Astrocyte of the spinal cord (primary cell): ENCODE measurements around the gene TSC22D2.

Experiments
- DNase-seq: peaks from one replicate; pipeline ENCODE4 v3.0.0; 2011; ENCODE audit warnings: low read depth, low spot score
- H3K4me3 ChIP-seq: 2 replicates; pipeline ENCODE4 v1.5.1; 2011; ENCODE audit warnings: low read depth, mild to moderate bottlenecking, low read length, moderate library complexity
- CTCF ChIP-seq: IDR thresholded peaks from 2 replicates; pipeline ENCODE4 v1.5.1; 2012; ENCODE audit warnings: low read depth, mild to moderate bottlenecking, low read length, inconsistent platforms
- in situ Hi-C: cut with HindIII; loops from 2 replicates; pipeline ENCODE4 v1.10.0; 2017; ENCODE audit warnings: low sequenced_read_pairs

Gene TSC22D2

GRCh38 chr3:150373234-150373875 is 34.7 kb upstream of the TSC22D2 start:
- in situ Hi-C loops, result no loop called here
- H3K4me3 ChIP-seq, result no peak overlapping the region
- no peak for DNase-seq
- no peak for TF ChIP-seq CTCF

GRCh38 chr3:150374975-150375374 is 33.1 kb upstream of the TSC22D2 start:
- in situ Hi-C loops, result no loop called here
- H3K4me3 ChIP-seq, result no peak overlapping the region
- no peak for DNase-seq
- no peak for TF ChIP-seq CTCF

DNA sequence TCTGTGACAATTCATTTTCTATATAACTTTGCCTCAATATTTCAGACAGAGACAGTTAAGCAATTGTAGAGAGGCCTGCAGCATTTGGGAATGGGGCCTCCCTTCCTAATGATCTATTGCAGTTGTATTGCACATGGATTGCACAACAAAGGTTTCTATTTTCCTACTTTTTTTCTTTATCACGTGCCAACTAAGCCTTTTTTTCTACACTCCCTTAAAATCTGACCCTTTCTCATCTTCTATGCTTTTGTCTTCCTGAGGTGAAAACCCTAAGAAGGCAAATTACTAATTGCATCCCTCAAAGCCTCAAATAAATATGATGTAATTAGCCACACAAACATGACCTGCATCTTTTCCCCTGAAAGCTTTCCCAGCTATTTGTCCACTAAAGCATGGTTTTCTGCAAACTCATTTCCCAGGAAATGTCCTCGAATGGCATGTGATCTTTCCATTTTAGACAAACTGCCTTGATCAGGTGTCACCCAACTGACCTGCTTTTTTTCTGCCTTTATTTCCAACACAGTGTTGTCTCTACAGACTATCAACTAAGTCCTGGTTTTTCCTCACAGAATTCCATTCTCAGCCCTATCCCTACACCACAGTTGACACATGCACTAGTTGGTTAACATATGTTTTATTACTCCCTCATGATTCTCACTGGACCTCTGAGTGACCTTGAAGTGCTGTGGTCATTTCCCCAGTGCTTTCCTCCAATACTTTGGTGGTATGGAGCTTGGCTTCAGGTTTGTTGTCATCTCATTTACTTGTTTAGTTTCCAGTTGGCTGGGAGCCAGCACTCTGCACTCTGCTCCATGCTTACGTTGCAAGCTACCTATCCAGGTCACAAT is 31.9 kb upstream of the TSC22D2 start:
- H3K4me3 ChIP-seq, result no peak overlapping the region
- no peak for TF ChIP-seq CTCF
- in situ Hi-C loops, result no loop called here
- no peak for DNase-seq

GRCh38 chr3:150377601-150378300 is 30.3 kb upstream of the TSC22D2 start:
- no peak for TF ChIP-seq CTCF
- no peak for DNase-seq
- no peak overlapping the region for H3K4me3 ChIP-seq
- in situ Hi-C loops, result no loop called here

GRCh38 chr3:150378301-150378748 is 29.8 kb upstream of the TSC22D2 start:
- no peak for TF ChIP-seq CTCF
- no peak for DNase-seq
- no peak overlapping the region for H3K4me3 ChIP-seq
- in situ Hi-C loops, result no loop called here

GRCh38 chr3:150379469-150379868 is 28.6 kb upstream of the TSC22D2 start:
- TF ChIP-seq CTCF, result no peak
- DNase-seq, result no peak
- in situ Hi-C loops, result no loop called here
- H3K4me3 ChIP-seq, result no peak overlapping the region
